ENCODE data around the gene DNAH1.
A peak's percentile ranks its signal among the peaks of the same experiment; 100 is the strongest.
"Not testable (repeated sequence)": the region's sequence is repeated elsewhere in the genome, so short reads cannot be mapped to it uniquely, and the experiment has no call there.

Gene DNAH1

DNA sequence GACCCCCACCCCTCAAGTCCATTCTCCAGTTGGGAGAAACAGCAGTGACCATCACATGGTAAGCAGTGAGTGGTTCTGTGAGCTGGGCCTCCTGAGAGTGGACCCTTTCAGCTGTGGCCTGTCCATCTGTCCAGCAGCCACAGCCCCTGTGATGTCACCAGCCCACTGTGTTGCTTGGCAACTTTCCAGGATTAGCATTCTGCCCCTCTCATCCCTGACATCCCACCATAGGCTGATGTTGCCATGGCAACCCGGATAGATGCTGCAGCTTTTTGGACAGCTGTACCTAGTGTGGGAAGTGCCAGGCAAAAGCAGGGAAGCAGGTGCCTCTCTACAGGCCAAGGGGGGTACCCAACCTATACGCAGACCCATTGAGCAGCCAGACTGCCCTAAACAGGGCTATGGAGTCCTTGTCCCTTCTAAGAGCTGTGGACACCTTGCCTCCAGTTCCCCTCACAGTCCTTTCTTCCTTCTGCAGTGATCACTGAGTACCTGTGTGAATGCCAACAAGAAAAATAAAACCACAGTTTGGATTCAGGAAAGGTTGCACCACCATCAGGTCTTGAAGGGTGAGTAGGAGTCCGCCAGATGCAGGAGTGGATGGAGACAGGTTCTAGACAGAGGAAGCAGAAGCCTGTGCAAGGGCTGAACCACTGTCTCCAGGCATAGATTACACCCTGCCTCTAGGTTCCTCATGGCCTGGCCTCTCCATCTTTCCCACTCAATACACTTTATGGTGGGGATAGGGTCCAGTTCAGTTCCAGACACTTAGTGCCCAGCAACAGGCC lies at the start of gene DNAH1:
TSS of gene DNAH1 (plus strand) at position 343 of the 788 bp plus-strand sequence. CDS start 6,124 bp downstream, outside the sequence.
- peak within 1 kb of the TSS; percentile 66 for H3K4me3 Mint-ChIP-seq
- peak within 1 kb of the TSS; percentile 72 for H3K27ac Mint-ChIP-seq
- no peaks in the 10 kb centered on the region for H3K27me3 Mint-ChIP-seq

DNA sequence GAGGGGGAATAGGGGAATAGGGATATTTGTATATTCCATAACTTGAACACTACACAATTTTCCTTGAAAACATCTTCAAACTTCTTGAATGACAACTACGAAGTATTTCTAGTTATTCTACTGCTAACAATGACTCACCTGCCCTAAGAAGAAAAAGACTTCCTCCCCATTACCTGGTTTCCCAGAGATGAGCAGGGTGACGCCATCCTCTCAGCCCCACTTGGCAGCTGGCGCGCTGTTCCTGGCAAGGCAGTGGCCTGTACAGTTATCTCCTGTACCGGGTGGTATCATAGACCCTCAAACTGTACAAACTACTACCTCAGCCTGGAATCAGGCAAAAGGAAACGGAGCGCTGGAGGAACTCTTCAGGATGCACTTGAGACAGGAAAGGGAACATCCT lies 48.1 kb upstream of the DNAH1 start:
- peaks cover 40% of the 10 kb centered on the region for H3K36me3 Mint-ChIP-seq
- H3K4me1 Mint-ChIP-seq: peaks cover 84% of the 10 kb centered on the region
- H3K27ac Mint-ChIP-seq: peak overlapping the region; percentile 92
- no peaks in the 10 kb centered on the region for H3K9me3 Mint-ChIP-seq
- H3K4me3 Mint-ChIP-seq: peak overlapping the region; percentile 53
- H3K27me3 Mint-ChIP-seq: no peaks in the 10 kb centered on the region

More for the DNA sequence above, at the start of gene DNAH1:
- H3K9me3 Mint-ChIP-seq: no peaks in the 10 kb centered on the region
- peaks cover 16% of the 10 kb centered on the region for H3K4me1 Mint-ChIP-seq
- H3K36me3 Mint-ChIP-seq: no peaks in the 10 kb centered on the region

DNA sequence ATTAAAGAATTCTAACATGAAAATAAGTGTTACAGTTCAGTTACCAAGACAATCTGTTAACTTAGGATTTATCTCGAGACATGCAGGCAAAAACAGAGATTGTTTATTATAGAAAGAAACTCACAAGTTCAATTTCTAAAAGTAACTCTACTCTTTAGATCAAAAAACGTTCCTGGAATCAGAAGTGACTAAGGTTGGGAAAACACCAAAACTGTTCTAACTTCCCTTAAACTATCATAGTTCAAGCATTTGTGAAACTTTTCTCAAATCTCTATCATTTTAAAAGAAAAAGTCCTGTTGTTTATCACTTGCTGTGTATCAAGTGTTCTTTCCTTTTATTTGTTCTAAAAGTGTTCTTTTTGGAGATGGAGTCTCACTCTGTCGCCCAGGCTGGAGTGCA lies 46.3 kb upstream of the DNAH1 start:
- Mint-ChIP-seq H3K27ac (peak overlapping the region; percentile 94), H3K27me3 (no peaks in the 10 kb centered on the region), H3K36me3 (peaks cover 36% of the 10 kb centered on the region), H3K9me3 (no peaks in the 10 kb centered on the region), H3K4me1 (peaks cover 84% of the 10 kb centered on the region), H3K4me3 (peak overlapping the region; percentile 99)

DNA sequence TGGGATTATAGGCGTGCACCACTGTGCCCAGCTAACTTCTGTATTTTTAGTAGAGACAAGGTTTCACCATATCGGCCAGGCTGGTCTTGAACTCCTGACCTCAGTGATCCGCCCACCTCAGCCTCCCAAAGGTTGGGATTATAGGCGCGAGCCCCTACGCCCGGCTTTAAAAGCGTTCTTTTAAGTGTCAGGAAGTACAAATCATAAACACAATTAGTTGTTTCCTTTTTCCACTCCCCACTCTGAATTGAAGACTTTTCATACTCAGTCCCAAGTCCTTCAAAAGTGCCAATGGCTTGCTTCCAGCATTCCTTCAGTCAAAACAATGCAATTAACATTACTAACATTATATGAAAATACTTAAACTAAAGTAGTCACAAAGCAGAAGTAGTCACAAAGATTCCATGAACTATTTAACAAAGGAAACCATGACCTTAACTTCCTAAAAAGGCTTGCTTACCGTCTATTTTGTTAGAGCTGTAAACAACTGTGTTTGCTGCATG lies 45.8 kb upstream of the DNAH1 start:
- Mint-ChIP-seq H3K36me3 (peaks cover 38% of the 10 kb centered on the region), H3K9me3 (no peaks in the 10 kb centered on the region), H3K27me3 (no peaks in the 10 kb centered on the region), H3K4me3 (peak overlapping the region; percentile 99), H3K27ac (peak overlapping the region; percentile 94), H3K4me1 (peaks cover 85% of the 10 kb centered on the region)

DNA sequence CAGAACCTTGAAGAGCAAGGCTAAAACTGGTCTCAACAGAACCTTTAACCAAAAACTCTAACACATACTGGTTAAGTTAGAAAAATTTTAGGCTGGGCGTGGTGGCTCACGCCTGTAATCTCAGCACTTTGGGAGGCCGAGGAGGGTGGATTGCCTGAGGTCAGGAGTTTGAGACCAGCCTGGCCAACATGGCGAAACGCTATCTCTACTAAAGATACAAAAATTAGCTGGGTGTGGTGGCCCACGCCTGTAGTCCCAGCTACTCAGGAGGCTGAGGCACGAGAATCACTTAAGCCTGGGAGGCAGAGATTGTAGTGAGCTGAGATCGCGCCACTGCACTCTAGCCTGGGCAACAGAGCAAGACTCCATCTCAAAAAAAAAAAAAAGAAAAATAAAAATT lies 43.9 kb upstream of the DNAH1 start:
- peak overlapping the region; percentile 94 for H3K27ac Mint-ChIP-seq
- not testable (repeated sequence) for H3K27me3 Mint-ChIP-seq, H3K9me3 Mint-ChIP-seq
- H3K4me3 Mint-ChIP-seq: peak overlapping the region; percentile 99
- H3K4me1 Mint-ChIP-seq: peaks cover 81% of the 10 kb centered on the region
- peaks cover 38% of the 10 kb centered on the region for H3K36me3 Mint-ChIP-seq

DNA sequence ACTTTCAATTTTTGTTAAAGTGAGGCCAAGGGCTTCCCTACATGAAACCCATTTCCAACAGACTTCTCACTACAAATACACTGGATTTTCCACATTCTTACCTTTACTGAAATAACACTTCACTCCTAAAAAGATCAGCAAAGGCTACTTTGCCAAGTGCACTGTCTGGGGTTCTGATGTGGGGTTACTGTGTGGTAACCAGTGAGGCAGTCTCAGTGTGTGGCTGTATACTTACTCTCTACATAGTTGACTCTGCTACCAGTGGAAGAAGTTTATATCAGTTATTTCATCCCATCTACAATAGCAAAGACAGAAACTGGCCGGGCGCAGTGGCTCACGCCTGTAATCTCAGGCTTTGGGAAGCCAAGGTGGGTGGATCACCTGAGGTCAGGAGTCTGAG lies 43.3 kb upstream of the DNAH1 start:
- Mint-ChIP-seq H3K36me3 (peaks cover 36% of the 10 kb centered on the region), H3K27ac (peak overlapping the region; percentile 95), H3K9me3 (no peaks in the 10 kb centered on the region), H3K4me3 (peak overlapping the region; percentile 99), H3K4me1 (peaks cover 74% of the 10 kb centered on the region), H3K27me3 (no peaks in the 10 kb centered on the region)

DNA sequence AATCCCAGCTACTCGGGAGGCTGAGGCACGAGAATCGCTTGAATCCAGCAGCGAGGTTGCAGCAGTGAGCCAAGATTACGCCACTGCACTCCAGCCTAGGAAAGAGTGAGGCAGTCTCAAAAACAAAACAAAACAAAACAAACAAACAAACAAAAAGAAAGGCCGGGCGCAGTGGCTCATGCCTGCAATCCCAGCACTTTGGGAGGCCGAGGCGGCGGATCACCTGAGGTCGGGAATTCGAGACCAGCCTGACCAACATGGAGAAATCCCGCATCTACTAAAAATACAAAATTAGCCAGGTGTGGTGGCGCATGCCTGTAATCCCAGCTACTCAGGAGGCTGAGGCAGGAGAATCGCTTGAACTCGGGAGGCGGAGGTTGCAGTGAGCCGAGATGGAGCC lies 41.3 kb upstream of the DNAH1 start:
- not testable (repeated sequence) for H3K9me3 Mint-ChIP-seq

DNA sequence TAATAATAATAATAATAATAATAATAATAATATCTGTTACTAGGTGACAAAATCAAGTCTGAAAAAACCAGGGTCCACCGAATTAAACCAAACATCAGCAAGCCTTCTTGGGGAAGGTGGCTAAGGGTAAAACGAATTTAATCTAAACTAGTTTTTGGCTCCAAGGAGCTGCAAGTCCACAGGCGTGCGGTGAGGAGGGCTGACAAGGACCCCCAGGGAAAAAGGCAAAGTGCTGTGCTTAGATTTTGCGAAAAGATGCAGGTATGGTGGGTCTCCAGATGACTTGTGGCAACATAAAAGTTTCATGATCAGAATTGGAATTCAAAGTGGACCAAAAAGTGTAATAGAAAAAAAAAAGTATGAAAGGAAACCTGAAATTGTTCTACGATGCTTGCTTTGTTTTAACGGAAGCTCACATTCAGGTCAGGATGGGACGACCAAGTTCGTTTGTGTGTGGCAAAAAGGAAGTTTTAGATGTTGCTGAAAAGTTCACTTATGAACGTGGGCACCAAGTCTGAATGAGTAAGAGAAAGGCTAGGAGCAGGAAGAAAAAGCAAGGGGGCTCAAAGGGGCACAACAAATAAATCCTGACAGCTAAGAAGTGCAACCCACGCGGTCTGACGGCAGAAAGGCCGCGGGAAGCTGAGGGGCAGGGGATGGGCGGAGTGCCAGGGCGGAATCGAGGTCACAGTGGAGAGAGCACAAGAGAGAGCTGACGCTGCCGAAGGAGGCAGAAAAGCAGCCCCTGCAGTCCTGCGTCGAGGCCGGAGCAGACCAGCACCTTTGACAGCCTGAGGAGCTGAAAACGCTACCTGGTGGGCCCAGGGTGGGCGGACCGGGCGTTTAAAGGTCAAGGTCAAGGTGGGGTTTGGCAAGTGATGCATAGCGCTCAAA lies 38.8 kb upstream of the DNAH1 start:
- Mint-ChIP-seq H3K27me3 (no peaks in the 10 kb centered on the region), H3K9me3 (no peaks in the 10 kb centered on the region), H3K4me1 (peaks cover 66% of the 10 kb centered on the region), H3K27ac (peak overlapping the region; percentile 99), H3K36me3 (peaks cover 24% of the 10 kb centered on the region), H3K4me3 (peak overlapping the region; percentile 99)

More for the DNA sequence above, 41.3 kb upstream of the DNAH1 start:
- not testable (repeated sequence) for H3K27me3 Mint-ChIP-seq
- Mint-ChIP-seq H3K36me3 (peaks cover 29% of the 10 kb centered on the region), H3K4me3 (peak overlapping the region; percentile 99), H3K4me1 (peaks cover 70% of the 10 kb centered on the region), H3K27ac (peak overlapping the region; percentile 95)

DNA sequence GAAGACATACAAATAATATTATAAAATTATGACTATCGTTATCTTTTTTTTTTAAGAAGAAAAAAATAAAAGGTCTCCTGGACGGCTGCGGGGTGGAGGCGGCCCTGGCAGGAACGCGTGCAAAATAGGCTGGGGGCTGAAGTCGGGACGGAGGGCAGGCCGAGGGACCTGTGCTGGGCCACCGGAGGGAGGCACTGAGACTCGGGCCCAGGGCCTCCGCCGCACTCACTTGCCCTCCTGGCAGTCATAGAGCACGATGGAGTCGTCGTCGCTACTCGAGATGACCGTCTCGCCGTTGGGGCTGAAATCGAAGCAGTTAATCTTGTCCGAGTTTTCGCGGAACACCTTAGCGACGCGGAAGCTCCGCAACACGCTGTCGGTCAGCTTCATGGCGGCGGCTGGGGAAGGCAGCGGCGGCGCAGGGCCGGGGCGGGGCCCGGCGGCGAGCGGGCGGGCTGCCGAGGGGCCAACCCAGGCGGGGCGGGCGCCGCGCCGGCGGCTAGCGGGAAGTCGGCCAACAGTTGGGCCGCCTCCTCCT lies 38.1 kb upstream of the DNAH1 start:
- Mint-ChIP-seq H3K9me3 (no peaks in the 10 kb centered on the region), H3K27me3 (no peaks in the 10 kb centered on the region), H3K4me1 (peaks cover 65% of the 10 kb centered on the region), H3K27ac (peak overlapping the region; percentile 99), H3K4me3 (peak overlapping the region; percentile 99), H3K36me3 (peaks cover 20% of the 10 kb centered on the region)

DNA sequence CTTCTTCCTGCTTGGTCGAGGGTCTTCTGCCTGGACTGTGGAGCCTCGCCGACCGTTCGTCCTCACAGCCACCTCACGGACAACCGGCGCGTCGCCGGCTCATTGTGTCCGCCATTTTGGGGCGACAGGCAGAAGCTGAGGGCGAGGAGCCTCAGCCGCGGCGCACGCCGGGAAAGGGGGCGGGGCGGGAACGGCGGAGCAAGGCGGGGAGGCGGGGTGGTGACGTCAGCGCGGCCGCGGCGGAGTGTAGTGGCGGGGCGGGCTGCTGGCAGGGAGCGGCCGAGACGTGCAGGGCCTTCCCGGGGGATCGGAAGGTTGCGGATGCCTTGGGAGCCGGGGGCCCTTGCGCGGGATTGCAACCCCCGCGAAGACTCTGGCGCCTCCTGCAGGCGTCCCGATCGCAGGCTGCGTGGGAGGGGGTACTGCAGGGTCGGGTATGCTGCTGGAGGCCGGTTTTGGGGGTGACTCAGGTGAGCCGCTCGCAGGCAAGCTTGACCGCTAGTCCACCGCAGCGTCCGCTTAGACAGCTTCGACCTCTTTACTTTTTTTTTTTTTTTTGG lies 37.5 kb upstream of the DNAH1 start, which contains the start of gene WDR82:
TSS of gene WDR82 (minus strand) at position 140 of the 560 bp plus-strand sequence. CDS start 288 bp downstream, outside the sequence.
- H3K36me3 Mint-ChIP-seq: peaks cover 18% of the 10 kb centered on the region
- peaks cover 65% of the 10 kb centered on the region for H3K4me1 Mint-ChIP-seq
- H3K4me3 Mint-ChIP-seq: peak within 1 kb of the TSS; percentile 99
- H3K27me3 Mint-ChIP-seq: no peaks in the 10 kb centered on the region
- no peaks in the 10 kb centered on the region for H3K9me3 Mint-ChIP-seq
- H3K27ac Mint-ChIP-seq: peak within 1 kb of the TSS; percentile 99

DNA sequence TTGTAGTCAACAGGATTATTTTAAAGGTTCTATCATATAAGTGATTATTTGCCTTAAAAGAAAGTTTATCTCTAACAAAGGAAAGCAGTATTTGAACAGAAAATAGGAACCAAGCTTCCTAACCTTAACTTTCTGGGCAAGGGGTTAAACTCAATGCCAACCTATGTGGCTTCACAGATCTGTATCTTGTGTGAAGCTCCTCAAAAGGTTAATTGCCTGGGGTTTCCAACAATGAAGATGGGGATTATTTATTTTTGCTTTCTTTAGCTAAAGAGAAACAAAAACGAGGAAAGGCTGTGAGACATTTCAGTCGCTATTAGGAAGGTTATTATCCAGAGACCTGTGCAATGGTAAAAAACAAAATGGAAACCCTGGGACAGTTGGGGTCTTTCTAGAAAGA lies 36.5 kb upstream of the DNAH1 start:
- Mint-ChIP-seq H3K9me3 (no peaks in the 10 kb centered on the region), H3K4me3 (peak overlapping the region; percentile 99), H3K27me3 (no peaks in the 10 kb centered on the region), H3K36me3 (peaks cover 13% of the 10 kb centered on the region), H3K27ac (peak overlapping the region; percentile 98), H3K4me1 (peaks cover 64% of the 10 kb centered on the region)

DNA sequence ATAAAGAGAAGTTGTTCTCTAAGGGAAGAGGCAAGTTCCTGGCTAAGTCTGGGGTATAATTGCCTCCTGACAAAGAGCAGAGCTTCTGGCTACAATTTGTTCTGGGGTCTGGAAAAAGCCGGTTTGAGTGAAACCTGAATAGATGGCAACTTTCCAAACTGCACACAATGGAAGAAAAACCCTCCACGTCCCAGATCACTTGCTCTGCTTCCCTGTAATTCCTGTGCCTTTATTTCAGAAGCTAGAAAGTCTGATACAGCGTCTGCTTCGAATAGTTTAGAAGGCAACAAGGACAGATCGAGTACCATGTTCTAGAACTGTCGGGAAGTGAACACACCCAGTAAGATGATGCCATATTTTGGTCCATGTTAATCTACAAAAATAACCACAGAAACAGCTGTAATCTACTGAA lies 36.1 kb upstream of the DNAH1 start:
- H3K27me3 Mint-ChIP-seq: no peaks in the 10 kb centered on the region
- peaks cover 13% of the 10 kb centered on the region for H3K36me3 Mint-ChIP-seq
- H3K27ac Mint-ChIP-seq: peak overlapping the region; percentile 98
- H3K4me1 Mint-ChIP-seq: peaks cover 63% of the 10 kb centered on the region
- peak overlapping the region; percentile 99 for H3K4me3 Mint-ChIP-seq
- no peaks in the 10 kb centered on the region for H3K9me3 Mint-ChIP-seq

DNA sequence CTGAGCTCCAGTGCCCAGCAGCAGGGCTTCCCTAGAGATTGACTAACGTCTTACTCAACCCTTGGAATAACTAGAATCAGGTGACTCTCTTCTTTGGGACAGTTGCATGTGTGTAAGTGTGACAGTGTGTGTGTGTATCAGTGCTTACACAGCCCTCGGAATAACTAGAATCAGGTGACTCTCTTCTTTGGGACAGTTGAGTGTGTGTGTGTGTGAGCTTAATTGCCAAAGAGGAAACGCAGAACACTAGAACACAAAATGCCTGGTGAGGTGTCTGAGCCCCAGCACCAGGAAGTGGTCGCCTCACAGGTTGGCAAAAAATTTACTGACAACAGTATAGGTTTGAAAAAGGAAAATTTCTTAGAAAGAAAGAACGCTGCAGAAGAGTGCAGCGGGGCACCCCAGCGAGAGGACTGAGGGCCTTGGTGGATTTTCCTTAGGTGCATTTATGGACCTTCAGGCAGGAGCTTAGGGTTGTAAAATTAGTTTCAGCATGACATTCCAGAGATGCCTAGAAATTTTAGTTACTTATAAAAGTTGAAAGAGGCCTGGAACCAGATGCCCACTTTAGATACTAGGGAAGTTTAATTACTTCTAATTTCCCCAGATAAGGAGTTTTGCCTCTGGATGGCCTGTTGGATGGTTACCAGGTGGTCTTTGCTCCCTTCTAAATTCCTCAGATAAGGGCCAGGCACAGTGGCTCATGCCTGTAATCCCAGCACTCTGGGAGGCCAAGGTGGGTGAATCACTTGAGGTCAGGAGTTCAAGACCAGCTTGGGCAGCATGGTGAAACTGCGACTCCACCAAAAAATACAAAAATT lies 33.9 kb upstream of the DNAH1 start:
- Mint-ChIP-seq H3K4me1 (peaks cover 63% of the 10 kb centered on the region), H3K27me3 (no peaks in the 10 kb centered on the region), H3K9me3 (no peaks in the 10 kb centered on the region), H3K27ac (peak overlapping the region; percentile 80), H3K4me3 (peak overlapping the region; percentile 37), H3K36me3 (peaks cover 6% of the 10 kb centered on the region)

DNA sequence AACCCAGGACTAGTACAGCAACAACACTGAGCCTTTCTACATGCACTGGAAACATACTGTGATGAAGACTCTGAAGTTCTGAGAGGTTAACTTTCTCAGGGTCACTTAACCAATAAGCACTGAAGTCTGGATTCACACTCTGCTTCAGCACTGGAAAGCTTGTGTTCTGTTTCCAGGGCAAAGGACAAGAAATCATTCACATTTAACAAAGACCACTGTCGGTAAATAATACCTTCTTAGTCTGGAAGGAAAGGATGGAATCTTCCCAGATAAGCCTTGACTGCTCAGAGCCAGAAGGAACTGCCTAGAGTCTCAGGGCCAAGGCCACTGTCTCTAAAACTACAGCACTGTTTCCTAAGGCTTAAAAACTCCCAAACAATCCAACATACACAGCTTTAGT lies 32.8 kb upstream of the DNAH1 start:
- Mint-ChIP-seq H3K4me3 (no peak overlapping the region), H3K9me3 (no peaks in the 10 kb centered on the region), H3K27ac (peak overlapping the region; percentile 76)

More for the DNA sequence above, 32.8 kb upstream of the DNAH1 start:
- H3K36me3 Mint-ChIP-seq: peaks cover 2% of the 10 kb centered on the region
- H3K4me1 Mint-ChIP-seq: peaks cover 63% of the 10 kb centered on the region
- no peaks in the 10 kb centered on the region for H3K27me3 Mint-ChIP-seq

Data from activated naive CD4-positive, alpha-beta T cell treated with anti-CD3 and anti-CD28 coated beads, Interleukin-2, amount 50 U/mL, for 24 hours (primary cell).